ENCODE measurements around the gene IMPA2. TPM values are rescaled to one million over a fixed set of nuclear protein-coding genes. Genes with fewer than 3 reads are reported as not detected.

IMPA2 gene
- polyA plus RNA-seq, 1 donor (not counting 4 experiments of a cell fraction or from before 2014, with no cell fraction given) = 17.6 TPM

DNA sequence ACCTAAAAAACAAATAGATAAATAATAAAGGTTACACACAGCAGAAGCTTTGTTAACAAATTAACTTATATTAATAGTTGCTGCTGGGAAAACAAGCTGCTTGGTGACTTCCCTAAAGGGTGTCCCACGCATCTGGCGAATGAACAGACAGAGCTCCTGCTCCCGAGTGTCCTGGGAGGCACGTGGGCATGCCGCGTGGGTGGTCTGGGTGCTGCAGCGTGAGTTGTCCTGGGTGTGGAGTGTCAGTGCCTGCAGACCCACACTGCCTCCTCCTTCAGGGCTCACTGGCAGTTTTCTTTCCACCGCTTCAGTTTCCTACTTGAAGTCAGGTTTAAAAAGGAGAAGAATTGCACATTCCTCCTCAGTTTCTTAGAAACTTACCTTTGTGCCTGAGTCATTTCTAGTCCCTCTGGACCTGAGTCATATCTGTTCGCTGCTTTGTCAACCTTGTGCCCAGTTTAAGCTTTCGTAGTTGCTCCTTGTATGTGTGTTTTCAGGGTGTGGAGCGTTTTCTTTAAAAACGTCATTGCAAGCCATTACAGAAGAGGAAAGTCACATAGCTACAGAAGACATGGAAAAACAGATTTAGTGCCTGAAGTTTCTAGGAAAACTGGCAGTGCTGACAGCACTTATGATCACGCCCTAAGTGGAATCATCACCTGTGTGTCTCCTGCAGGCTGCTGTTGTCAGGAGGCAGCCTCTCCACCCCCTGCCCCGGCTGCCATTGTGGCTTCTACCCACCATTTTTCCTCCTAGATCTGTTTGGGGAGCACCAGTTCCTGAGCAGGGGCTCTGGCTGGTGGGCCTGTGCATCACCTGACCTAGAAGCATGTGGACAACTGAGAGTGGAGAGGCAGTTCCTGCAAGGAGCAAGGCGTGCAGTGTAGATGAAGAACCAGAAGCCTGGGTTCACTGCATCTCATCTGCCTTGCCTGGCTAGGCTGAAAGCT, 24.5 kb downstream of the IMPA2 start:
- peak overlapping the region; percentile 21 for H2AFZ ChIP-seq (ENCODE audit: control insufficient read depth, low read length)
- FAIRE-seq = peak; percentile 59
- peak overlapping the region in 1 of 3 experiments; percentile 2 for H3K4me3 ChIP-seq (ENCODE audit: control insufficient read depth in 2 of 3, extremely low read depth in 1 of 3, insufficient read depth in 2 of 3, low read depth in 1 of 3, low read length in 3 of 3)
- H3K4me1 ChIP-seq (ENCODE audit: control insufficient read depth, extremely low read depth, insufficient read depth, low read length) = peaks cover 14% of the 10 kb centered on the region
- H3K27ac ChIP-seq (ENCODE audit: control insufficient read depth, insufficient read depth, low read length) = peak overlapping the region; percentile 59
- H3K4me2 ChIP-seq (ENCODE audit: control insufficient read depth, extremely low read depth, insufficient read depth, low read depth, low read length) = peak overlapping the region; percentile 52
- peaks cover 5% of the 10 kb centered on the region for H4K20me1 ChIP-seq (ENCODE audit: control insufficient read depth, extremely low read depth, insufficient read depth, low read length)
- no peak for DNase-seq (ENCODE audit: low read depth, low spot score)
- H3K9me3 ChIP-seq (ENCODE audit: control insufficient read depth, low read depth, low read length) = no peaks in the 10 kb centered on the region
- no peaks in the 10 kb centered on the region for H3K9me1 ChIP-seq (ENCODE audit: control insufficient read depth, extremely low read depth, insufficient read depth, low read length)
- no peaks in the 10 kb centered on the region for H3K79me2 ChIP-seq (ENCODE audit: control insufficient read depth, insufficient read depth, low read length)
- H3K27me3 ChIP-seq (ENCODE audit: control insufficient read depth, extremely low read depth, insufficient read depth, low read length) = no peaks in the 10 kb centered on the region
- TF ChIP-seq CTCF (optimal IDR thresholded peaks at IDR 0.05 in 1 of 3, IDR thresholded peaks at IDR 0.05 in 1 of 3, conservative IDR thresholded peaks at IDR 0.05 in 1 of 3; ENCODE audit: extremely low read depth in 1 of 3, insufficient read depth in 2 of 3, low read length in 3 of 3) (no peak), EZH2 (IDR thresholded peaks at IDR 0.05; ENCODE audit: low read length) (no peak)
- dilution Hi-C loops (cut with MboI; ENCODE audit: extremely low pct_ligation_motif_present, low sequenced_read_pairs) = no loop called here
- peak overlapping the region; percentile 66 for H3K9ac ChIP-seq (ENCODE audit: control insufficient read depth, extremely low read depth, insufficient read depth, low read length)
- H3K36me3 ChIP-seq (ENCODE audit: control insufficient read depth in 2 of 2, extremely low read depth in 1 of 2, insufficient read depth in 2 of 2, low read length in 2 of 2) = peaks cover 2 to 3% of the 10 kb centered on the region in 2 experiments

GRCh38 chr18:12006488-12006840, 25.2 kb downstream of the IMPA2 start:
- Histone ChIP-seq H3K27me3 (ENCODE audit: control insufficient read depth, extremely low read depth, insufficient read depth, low read length) (no peaks in the 10 kb centered on the region), H3K27ac (ENCODE audit: control insufficient read depth, insufficient read depth, low read length) (no peak overlapping the region), H3K9me3 (ENCODE audit: control insufficient read depth, low read depth, low read length) (no peaks in the 10 kb centered on the region), H2AFZ (ENCODE audit: control insufficient read depth, low read length) (no peak overlapping the region), H3K4me3 (ENCODE audit: control insufficient read depth in 2 of 3, extremely low read depth in 1 of 3, insufficient read depth in 2 of 3, low read depth in 1 of 3, low read length in 3 of 3) (no peak overlapping the region), H3K4me1 (ENCODE audit: control insufficient read depth, extremely low read depth, insufficient read depth, low read length) (peaks cover 14% of the 10 kb centered on the region), H3K9ac (ENCODE audit: control insufficient read depth, extremely low read depth, insufficient read depth, low read length) (no peak overlapping the region), H3K9me1 (ENCODE audit: control insufficient read depth, extremely low read depth, insufficient read depth, low read length) (no peaks in the 10 kb centered on the region), H3K36me3 (ENCODE audit: control insufficient read depth in 2 of 2, extremely low read depth in 1 of 2, insufficient read depth in 2 of 2, low read length in 2 of 2) (peaks cover 2 to 6% of the 10 kb centered on the region in 2 experiments), H3K79me2 (ENCODE audit: control insufficient read depth, insufficient read depth, low read length) (no peaks in the 10 kb centered on the region), H4K20me1 (ENCODE audit: control insufficient read depth, extremely low read depth, insufficient read depth, low read length) (peaks cover 5% of the 10 kb centered on the region), H3K4me2 (ENCODE audit: control insufficient read depth, extremely low read depth, insufficient read depth, low read depth, low read length) (no peak overlapping the region)
- TF ChIP-seq CTCF (optimal IDR thresholded peaks at IDR 0.05 in 1 of 3, IDR thresholded peaks at IDR 0.05 in 1 of 3, conservative IDR thresholded peaks at IDR 0.05 in 1 of 3; ENCODE audit: extremely low read depth in 1 of 3, insufficient read depth in 2 of 3, low read length in 3 of 3) = no peak
- TF ChIP-seq EZH2 (IDR thresholded peaks at IDR 0.05; ENCODE audit: low read length) = no peak
- FAIRE-seq (no peak), DNase-seq (ENCODE audit: low read depth, low spot score) (no peak)
- dilution Hi-C loops (cut with MboI; ENCODE audit: extremely low pct_ligation_motif_present, low sequenced_read_pairs) = no loop called here

All from keratinocyte (primary cell).